ENCODE results near the gene LMCD1.

The LMCD1 gene

DNA sequence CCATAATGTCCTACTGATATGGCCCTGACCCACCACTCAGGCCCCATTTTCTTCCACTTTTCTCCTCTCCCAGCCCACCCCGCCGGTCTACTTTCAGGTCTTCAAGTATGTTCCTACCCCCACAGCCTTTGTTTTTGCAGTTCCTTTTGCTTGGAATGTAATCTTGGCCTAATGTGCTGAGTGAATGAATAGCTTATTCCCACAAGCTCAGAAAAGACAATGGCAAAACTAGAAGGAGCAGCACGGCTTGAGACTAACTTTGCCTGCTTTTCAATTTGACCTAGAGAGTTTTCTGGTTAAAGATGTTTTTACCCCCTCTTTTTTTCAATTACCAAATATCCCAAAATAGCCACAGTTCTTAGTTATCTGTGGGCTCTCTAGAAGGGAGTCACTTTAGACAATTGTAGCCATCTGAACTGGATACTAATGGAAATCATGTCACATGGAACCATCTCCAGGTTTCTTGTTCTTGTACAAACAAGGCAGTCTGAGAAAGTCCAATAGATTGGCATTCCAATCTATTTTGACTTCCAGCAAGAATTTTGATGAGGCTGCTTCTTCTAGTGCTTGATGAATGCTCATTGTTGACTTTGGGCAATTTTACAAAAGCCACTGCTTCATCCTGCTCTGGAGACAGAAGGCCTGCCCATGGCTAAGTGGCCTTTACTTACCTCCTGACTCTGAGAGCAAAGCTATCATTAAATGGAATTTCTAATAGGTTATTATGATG is 16.3 kb upstream of the LMCD1 start:
- FAIRE-seq: no peak

DNA sequence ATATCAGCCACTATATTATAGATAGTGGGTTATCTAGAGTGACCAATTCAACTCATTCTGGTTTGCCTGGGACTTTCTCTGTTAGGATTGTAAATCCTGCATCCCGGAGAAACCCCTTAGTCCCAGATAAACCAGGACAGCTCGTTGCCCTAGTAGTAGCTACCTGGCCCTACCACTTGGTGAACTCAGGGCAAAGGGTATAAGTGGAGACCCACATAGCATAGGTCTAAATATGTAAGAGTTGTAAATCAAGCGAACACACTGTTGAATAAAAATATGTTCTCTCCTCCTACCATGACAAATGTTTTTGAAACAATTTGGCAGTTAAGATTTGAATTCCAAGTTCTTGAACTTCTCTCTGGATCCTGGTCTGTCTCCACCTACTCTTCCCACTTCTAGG is 15.7 kb upstream of the LMCD1 start:
- no peak for FAIRE-seq

DNA sequence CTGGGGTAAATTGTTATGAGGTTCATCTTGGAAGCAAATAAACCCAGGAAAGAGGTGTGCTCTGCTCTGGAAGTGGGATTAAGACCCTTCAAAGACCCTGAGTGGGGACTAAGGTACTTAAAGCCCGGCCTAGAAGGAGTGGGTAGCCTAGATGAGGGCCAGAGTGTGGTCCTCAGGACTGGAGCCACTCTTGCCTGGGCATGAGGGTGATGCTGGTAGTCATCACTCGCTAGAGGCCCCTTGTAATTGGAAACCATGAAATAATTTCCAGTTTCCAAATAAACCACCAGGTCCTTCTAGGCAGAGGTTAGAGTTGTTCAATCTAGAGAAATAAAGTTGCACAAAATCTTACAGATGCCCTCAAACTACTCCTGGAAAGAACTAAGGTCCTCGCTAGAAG is 15.2 kb upstream of the LMCD1 start:
- FAIRE-seq: no peak

DNA sequence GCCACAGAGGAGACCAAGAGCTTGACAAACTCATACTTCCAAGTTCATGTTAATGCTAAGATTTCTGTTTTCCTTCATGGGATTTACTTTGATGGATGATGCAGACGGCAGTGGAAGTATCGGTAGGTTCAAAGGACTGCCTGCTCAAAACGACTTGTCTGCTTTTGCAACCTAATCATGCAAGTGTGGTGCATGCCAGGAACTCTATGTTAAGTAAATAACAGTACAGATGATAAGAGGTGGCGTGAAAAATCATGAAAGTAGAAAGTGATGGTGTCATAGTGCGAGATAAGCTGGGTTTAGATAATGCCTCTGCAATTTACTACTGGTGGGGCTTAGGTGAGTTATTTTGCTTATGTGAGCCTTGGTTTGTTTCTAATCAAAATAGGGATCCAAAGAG is 14.7 kb upstream of the LMCD1 start:
- FAIRE-seq: no peak

DNA sequence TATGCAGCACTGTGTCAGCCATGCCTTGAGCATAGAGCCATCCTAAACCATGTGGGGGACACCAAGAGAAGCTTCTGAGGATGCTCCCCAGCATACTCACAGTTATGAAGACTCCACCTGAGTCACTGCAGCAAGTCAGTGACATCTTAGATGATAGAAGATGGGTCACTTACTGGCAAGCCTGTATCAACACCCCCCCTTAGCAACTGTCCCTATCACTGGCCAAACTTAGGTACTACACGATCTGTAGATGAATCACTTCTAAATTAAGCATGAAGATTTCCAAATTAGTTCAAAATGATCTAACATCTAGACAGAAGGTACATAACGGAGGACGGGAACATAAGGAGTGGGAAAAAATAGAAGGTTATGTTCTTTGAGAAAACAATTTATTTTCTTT is 13.2 kb upstream of the LMCD1 start:
- no peak for FAIRE-seq

DNA sequence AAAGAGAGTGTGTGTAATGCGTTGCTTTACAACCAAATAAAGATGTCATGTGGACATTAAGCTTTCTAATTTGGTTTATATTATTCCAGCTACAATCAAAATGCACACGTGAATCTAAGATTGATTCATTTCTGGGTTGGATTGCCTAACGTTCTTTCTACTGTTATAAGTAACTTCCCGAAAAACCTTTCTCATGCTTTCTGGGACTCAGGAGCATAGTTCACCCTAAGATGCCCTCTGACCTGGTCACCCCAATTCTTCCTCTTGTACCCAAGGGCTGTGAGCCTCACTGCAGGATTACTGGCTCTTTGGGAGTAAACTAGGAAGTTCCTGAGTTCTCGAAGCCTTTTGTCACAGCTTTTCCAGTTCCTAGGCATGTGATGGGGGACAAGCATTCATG is 12.7 kb upstream of the LMCD1 start:
- FAIRE-seq: no peak

DNA sequence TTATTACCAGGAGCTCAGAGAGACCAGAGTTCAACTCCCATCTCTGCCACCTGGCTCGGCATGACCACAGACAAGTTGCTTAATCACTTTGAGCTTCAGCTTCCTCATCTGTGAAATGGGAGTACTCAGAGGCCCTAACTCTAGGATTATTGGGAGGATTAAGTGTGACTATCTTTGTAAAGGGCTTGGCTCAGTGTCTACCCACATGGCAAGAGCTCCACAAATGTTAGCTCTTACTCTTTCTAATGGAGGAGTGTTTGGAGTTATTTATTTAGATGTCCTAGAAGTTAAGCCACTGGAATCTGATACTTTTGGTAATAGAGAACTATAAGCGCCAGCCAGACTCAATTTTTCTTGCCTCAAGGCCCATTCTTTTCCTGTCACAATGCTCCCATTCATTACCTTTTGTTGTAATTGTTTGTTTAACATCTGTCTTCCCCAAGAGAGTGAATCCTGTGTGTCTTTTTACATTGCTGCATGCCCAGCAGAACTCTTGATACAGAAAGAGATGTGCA is 12.3 kb upstream of the LMCD1 start:
- no peak for FAIRE-seq

DNA sequence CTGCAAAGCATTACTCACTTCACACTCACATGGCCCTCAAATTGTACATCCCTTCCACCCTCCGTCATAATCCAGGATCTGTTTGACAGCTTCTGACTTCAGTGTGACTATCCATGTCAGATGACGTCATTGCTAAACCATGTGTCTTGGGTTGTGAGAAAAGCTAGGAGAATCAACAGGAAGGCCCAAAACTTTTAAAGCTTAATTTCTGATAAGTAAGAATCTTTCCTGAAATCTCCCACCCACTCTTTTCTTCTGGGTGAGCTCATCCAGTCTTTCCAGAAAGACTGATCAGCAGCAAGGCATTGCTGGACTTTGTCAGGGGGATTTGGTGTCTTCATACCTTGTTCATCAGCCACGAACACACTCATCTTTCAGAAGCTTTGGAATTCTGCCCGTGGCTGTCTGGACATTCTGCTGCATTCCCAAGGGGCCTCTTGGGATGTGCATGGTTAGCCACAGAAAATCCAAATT is 11.5 kb upstream of the LMCD1 start:
- FAIRE-seq: no peak

DNA sequence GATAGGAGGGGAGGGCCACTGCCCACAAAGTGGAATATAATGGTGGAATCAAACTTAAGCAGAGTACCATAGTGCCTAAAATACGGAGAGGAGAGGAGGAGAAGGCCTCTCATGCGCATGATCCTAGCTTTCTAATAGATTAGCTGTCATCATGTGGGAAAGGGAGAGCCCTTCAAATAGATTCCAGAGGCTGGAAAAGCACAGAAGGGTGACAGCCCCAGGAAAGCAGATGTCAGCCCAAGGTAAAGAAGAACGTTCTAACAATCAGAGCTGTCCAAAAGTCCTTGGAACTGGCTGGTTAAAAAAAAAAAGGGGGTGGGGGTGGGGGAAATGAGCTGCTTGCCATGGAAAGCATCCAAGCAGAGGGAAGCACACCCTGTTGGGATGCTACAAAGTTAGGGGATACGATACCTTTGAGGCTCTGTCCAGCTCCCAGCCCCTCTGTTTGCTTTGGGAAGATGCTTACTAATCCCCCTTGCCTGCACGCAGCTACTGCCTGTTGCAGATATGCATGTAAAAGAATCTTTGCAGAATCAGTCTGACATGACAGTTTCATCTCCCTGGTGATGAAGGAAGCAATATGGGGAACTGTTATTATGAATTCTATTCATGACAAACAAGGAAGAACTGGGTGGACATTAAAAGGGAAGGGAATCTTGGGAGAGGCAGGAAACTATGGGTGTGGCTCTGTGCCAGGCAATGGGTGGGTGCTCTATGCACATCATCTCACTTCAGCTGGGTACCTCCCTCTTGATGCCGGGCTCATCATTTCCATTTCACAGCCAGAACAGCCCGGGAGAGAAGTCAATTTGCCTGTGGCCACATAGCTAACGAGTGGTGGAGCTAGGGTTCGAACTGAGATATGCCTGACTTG is 10.1 kb upstream of the LMCD1 start:
- no peak for FAIRE-seq

DNA sequence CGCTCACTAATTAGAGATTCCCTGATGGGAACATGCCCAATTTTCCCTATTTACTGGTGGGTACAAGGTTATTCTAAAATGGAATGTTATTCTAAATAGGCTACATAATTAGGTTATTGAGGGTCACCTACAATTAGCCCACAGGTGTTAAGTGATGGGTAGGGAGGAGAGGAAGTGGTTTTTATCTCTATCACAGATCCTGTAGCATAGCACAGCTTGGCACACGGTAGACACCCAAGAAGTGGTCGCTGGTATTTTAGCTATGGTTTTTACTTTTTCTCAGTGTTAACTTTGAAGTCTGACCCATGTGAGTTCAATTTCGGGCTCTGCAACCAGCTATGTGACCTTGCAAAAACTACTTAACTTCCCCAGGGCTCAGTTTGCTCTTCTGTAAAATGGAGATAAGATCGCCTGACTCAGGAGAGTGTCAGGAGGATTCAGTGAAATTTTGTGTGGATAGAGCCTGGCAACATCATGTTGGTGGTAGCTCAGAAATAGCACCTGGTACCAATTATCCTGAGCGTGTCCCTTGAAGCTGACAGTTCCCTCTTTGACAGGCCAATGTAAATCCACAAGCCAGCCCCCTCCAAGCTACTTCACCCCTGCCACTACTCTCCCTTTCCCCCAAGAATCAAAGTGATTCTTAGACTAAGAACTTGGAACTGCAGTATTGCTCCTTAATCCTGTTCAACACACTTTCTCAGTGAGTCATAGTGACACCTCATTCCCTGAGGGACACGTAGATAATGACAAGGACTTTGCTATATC is 8.7 kb upstream of the LMCD1 start:
- no peak for FAIRE-seq

DNA sequence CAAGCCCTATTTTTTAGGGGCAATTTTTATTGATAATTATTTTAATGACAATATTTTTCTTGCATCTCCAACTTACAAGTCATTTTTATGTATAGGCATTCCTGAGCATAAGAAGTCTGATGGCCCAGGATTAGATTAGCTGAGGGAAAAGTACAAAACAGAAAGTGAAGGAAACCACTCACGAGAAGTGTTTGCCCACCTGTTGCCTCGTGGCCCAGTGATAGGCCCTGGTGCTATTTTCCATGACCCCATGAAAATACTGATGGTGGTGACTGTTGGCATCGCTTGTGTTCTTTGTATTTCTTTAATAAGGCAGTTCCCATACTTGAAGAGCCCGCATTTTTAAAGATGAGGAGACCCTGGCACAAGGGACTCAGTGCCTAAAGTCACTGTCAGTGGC is 7.9 kb upstream of the LMCD1 start:
- FAIRE-seq: no peak

DNA sequence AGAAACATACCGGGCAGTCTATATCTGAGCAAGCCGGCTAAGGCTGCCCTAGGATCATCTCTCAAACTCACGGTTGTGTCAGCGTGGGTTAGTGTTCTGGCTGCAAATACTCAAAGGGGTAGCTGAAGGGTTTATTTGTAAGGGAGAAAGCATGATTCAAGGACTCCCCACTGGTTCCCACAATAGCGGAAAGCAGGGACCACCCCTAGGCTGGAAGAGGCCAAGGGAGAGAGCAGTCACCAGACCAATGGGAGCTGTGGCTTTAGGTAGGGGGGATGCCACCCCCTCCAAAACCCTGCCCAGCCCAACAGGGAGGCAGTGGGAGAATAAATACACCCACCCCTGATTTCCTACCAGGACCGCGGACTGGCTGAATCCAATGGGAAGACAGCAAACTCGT is 7.3 kb upstream of the LMCD1 start:
- FAIRE-seq: no peak

DNA sequence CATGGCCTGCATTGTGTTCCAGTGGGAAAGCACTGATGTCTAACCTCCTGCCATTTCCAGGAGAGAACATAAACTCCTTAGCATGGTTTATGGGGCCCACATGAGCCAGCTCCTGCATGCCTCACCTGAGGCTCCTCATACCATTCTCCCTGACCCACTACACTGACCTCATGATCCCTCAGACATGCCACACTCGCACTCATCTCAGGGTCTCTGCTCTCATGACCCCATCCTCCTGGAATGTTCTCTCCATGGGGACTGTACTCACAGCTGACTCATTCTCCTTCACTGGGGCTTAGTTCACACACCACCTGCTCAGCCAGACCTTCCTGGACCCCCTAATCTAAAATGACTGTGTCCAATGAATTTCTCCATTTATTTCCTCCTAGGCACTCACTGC is 4.0 kb upstream of the LMCD1 start:
- no peak for FAIRE-seq

DNA sequence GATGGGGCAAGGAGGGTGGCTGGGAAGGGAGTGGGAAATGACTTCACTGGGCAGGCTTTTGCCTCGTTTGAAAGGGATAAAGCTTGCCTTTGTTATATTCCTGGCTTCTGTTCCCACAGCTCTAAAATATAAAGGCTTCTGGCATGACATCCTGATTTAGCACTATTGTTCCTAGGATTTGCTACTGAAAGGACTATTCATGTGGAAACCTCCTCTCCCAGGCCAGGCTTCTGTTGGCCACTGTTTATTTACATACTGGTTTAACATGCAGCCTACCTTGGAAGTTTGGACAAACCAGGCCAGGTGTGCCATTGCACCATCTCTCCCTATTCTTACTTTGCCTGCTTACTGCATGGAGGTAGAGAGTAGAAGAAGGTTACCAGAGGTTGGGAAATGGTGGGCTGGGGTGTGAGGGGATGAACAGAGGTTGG is 2.4 kb upstream of the LMCD1 start:
- no peak for FAIRE-seq

DNA sequence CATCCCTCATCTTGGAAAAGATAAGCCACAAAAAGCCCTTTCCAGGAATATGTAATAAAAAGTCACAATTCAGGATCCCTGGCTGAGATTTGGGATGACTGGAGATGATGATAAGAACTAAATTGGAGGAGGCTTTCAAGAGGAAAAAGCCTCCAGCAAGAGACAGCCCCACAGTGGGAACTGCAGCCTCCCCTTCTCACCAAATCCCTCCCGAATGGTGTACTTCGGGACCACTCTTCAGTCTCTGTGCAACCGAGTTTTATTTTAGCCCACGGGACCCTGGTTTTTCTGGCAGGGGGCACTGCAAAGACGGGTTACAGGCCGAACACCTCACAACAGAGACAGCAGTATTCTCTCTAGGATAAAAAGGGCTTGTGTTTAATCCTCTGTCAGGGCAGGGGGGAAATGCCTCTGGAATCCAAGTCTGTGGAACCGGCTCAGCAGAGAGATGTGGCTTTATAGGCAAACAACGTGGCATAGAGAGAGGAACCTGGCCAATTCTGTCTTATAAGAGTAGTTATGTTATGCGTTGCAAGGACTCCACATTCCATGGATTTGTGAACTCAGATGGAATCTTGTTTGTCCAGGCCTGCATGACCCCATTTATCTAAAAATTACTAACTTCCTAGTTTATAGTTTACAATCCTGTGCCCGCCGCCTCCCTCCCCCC is 1.2 kb upstream of the LMCD1 start:
- no peak for FAIRE-seq

DNA sequence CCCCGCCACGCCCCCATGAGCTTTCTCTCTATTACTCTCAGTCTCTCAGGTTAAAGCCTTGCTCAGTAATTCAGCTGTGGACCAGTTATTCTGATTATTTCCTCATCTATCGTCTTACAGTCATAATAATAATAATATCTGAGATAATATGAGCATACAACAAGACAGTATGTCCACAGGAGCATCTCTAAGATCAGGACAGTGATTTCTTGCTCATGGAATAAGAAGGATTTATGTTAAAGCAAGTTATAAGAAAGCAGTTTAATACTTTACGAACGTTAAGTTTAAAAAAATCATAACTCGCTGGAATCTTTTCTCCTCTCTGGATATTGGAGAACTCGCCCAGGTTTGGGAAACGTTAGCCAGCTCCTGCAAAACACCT is 643 bp upstream of the LMCD1 start:
- no peak for FAIRE-seq

DNA sequence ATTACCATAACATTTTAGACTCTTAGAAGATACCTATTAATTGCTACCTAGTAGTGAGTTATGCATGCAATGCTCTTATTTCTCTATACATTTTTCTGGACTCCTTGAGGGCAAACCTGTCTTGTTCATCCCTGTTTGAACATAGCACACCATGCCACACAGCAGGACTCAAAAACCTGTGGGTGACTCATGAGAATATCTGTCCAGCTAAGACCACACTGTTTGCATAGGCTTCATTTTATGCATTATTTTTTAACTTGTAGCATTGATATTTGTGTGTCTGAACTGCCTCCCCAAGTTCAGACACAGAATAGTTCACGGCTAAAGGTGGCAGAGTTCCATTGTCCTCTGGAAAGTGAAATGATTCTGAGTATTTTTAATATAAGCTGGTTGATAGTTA is 1.8 kb downstream of the LMCD1 start:
- no peak for FAIRE-seq

DNA sequence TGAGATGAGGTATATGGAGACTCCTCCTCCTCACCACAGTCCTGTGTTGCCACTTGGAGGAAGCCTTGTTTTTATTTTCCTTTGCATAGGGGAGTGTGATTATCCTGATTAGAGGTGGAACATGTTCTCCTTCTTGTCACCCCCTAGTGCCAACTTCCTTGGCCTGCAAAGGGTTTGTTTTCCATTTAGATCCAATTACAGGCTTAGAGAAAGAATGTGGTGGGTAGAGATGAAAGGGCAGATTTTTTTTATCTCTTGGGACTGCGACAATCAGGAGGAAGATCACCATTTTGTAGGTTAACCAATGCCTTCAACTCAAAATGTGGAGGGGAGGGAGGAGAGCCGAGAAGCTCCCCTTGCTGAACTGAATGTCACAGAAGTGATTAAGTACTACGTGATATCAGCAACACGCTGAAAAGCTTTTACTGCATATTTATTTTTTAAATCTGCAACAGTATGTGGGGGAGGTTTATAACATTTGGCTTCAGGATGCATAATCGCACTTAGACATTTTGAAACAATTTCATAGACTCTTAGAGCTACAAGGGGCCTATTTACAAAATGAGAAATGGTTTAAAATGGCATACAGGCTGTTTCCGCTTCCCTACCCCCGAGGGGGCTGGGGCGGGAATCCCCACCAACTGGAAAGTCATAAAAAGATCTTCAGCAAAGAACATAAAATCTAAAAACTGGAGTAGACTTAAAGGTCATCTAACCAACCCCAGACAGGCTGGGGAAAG is 2.4 kb downstream of the LMCD1 start:
- FAIRE-seq: no peak

DNA sequence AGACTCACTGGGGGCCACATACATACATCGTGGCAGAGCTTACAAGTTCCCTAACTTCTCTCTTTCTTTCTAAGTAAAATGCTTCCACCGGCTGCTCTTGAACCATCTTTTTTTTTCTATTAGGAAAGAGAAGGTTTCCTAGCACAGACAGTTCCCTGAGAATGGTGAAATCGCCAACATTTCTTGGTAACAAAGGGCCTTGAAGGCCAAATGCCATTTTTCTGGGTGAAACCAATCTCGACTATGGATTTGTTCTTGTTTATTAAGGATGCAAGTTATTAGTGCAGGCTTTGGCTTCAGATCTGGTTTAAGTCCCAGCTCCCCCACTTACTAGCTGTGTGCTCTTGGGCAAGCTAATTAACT is 3.0 kb downstream of the LMCD1 start:
- no peak for FAIRE-seq

DNA sequence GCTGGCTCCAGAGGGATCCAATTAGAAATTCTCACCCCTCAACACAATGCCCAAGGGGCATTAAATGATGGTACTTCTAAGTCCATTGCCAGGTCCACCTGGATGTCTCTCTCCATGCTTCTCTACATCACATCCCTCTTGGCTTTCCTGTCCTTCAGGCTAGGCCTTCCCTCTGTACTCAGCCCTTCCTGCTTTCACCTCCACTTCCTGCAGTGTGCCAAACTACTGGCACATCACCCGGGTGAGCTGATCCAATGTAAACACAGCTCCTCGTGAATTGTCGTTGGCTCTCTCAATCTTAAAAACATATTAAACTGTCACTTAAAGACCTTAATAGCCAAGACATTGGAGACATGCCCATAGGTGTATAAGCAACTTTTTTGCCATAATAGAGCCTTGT is 4.0 kb downstream of the LMCD1 start:
- no peak for FAIRE-seq

DNA sequence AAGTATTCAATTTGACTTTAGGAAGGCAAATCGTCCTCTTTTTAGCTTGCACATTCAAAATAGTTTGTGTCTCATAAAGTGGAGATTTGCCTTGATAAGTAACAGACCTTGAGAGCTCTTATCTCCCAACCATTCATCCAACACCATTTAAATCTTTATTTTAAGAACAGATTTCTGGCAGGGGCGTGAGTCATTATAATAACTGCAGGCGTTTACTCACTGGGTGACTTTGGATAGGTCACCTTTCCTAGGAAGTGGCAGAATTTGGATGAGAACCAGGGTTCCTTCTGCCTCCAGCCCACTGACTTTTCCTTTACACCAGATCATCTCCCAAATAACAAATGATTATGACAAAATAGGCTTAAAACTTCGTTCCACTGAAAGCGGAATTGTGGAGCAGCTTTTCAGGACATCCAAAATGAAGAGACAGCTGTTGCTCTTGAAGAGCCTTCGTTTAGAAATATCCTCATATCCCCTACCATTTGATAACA is 5.0 kb downstream of the LMCD1 start:
- no peak for FAIRE-seq

DNA sequence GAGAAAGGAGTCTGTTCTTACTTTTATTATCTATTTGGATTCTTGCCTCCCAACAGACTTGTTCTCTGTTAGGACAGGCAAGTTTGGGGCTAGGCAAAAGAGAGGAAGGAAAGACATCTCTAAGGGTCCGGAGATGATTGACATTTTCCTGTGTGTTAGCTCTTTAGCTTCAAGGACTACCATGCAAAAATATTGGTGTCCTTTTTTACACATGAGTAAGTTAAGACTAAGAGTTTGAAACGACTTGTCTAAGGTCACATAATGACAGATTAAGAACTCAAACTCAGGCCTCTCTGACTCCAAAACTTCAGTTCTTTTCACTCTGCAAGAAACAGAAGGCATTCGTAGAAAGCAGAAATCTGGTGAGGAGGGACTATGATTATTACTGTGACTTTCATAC is 5.9 kb downstream of the LMCD1 start:
- FAIRE-seq: no peak

Data from G401.6 (cell line).